A549 treated with CpdA at 1 μM for 4 hours (cell line): ENCODE data around the gene TWIST1. TPM values are rescaled to one million over a fixed set of nuclear protein-coding genes. Genes with fewer than 3 reads are reported as not detected.

Experiments used
- total RNA-seq: library from RNA; stranded (reverse); fragments of 200-300 nt; extraction: Qiagen RNA extraction; gene quantifications from 5 replicates; pipeline ENCODE4 v1.2.3, GENCODE V29; 2022; ENCODE audit warnings: low read depth

TWIST1 gene
- 1.4 to 4.2 TPM (median 3.6 TPM) in 5 replicates for total RNA-seq

DNA sequence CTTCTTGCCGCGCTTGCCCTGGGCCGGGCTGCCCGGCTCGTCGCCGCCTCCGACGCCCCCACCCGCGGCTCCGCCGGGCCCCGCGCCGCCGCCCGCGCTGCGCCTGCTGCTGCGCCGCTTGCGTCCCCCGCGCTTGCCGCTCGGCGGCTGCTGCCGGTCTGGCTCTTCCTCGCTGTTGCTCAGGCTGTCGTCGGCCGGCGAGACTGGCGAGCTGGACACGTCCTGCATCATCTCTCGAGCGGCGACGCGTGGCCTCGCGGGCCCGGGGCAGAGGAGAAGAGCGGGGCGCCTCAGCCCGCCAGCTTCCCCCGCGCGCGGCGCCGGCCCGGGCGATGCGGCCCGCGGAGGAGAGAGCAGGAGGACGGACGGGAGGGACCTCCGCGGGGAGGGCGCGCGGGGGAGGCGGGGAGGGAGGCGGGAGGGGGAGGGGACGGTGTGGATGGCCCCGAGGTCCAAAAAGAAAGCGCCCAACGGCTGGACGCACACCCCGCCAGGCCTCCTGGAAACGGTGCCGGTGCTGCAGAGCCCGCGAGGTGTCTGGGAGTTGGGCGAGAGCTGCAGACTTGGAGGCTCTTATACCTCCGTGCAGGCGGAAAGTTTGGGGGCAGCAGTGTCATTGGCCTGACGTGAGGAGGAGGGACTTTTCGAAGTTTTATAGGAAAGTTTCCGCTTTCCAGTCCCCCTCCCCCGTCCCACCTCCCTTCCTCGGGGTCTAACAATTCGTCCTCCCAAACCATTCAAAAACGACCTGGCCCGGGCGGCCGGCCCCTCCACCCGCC lies at the start of gene TWIST1:
Gene TWIST1 (minus strand): TSS at position 546 of the 779 bp plus-strand sequence. CDS start 315 bp downstream, at position 231.

DNA sequence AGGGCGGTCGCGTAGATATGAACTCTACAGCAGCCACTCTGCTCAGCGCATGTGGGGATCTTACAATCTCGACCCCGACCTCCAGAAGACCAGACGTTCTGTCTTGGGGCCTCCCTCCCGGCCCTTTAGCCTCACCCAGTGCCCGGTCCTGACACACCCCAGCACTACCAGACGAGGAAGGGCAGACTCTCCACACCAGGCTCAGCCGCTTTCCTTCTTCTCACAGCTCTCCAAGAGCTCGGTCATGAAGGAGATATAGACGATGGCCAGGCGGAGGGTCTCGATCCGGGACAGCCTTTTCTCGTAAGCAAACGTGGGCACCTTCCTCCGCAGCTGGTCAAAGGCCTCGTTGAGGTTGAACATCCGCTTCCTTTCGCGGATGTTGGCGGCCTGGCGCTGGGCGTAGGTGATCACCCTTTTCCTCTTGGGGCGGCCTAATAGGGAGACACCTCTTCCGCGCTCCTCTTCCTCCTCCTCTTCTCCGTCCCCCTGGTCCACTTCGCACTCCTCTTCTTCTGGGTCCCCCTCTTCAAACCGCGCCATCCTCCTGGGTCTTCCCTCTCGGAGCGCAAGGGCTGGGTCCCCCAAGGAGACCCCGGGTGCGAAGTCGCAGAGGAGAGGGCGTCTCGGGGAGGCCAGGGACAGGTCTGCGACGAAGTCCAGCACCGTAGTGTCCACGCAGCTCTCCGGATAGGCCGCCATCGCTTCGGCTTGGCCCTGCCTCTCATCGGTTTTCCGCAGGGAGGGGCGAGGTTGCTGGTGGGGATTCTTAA lies 27.4 kb upstream of the TWIST1 start, which contains the start of gene FERD3L:
Gene FERD3L (minus strand): TSS at position 761 of the 773 bp plus-strand sequence. CDS start 59 bp downstream, at position 702.

Other genes with a start within 250 kb of the TWIST1 start
- not detected in 5 replicates for gene FERD3L, start 27.8 kb upstream of the TWIST1 start, total RNA-seq